ENCODE data around the gene GREM1.

GRCh38 chr15:32747921-32748342 is 30.1 kb downstream of the GREM1 start:
- TF ChIP-seq POLR2A (IDR thresholded peaks at IDR 0.05) (no peak), CTCF (IDR thresholded peaks at IDR 0.05 in 8 of 11, conservative IDR thresholded peaks at IDR 0.05 in 3 of 11) (no peak), POLR2AphosphoS5 (IDR thresholded peaks at IDR 0.05) (no peak)
